Activated B cell treated with CpG ODN at 0.5 μM for 24 hours (primary cell): ENCODE data around the gene ELOA2. TPM values are rescaled to one million over a fixed set of nuclear protein-coding genes. Genes with fewer than 3 reads are reported as not detected.
A peak's percentile ranks its signal among the peaks of the same experiment; 100 is the strongest.

Experiments used
- ATAC-seq: fragments of 200-7000 bp; cut with Tn5 transposase; one replicate; pipeline ENCODE4 v1.10.0; 2021; ENCODE audit warnings: low read depth, mild to moderate bottlenecking, moderate library complexity
- CTCF ChIA-PET: fragments of 350-600 bp; sonication (Branson Sonifier 250); formaldehyde crosslinking; loops from one replicate; lab custom pipeline; 2021; ENCODE audit warnings: antibody characterized with exemption; lab: Charles Lee
- POLR2A ChIA-PET: fragments of 350-600 bp; sonication (Branson Sonifier 250); formaldehyde crosslinking; loops from one replicate; lab custom pipeline; 2021; ENCODE audit warnings: antibody characterized with exemption; lab: Charles Lee
- DNase-seq: peaks from one replicate; pipeline ENCODE4 v3.0.0; 2022
- H3K27ac Mint-ChIP-seq: one replicate; pipeline ENCODE4 v1.8.0; 2020; ENCODE audit warnings: mixed read lengths
- H3K27me3 Mint-ChIP-seq: one replicate; pipeline ENCODE4 v1.8.0; 2021; ENCODE audit warnings: mixed read lengths
- H3K36me3 Mint-ChIP-seq: one replicate; pipeline ENCODE4 v1.8.0; 2021; ENCODE audit warnings: low read depth, mixed read lengths
- H3K4me1 Mint-ChIP-seq: one replicate; pipeline ENCODE4 v1.8.0; 2021; ENCODE audit warnings: mixed read lengths
- H3K4me3 Mint-ChIP-seq: one replicate; pipeline ENCODE4 v1.8.0; 2020; ENCODE audit warnings: mild to moderate bottlenecking, mixed read lengths
- H3K9me3 Mint-ChIP-seq: one replicate; pipeline ENCODE4 v1.8.0; 2020; ENCODE audit warnings: mixed read lengths
- CTCF ChIP-seq: fragments of 200-600 bp; IDR thresholded peaks from one replicate; pipeline ENCODE4 v1.8.0; 2022; ENCODE audit warnings: antibody characterized with exemption, mild to moderate bottlenecking
- intact Hi-C: fragments of 100-400 bp; cut with micrococcal nuclease; formaldehyde crosslinking; loops from one replicate; pipeline ENCODE4 v1.15.1; 2024
- total RNA-seq: library from RNA; stranded (reverse); gene quantifications from 2 replicates; pipeline ENCODE4 v1.2.3, GENCODE V29; 2022

Gene ELOA2
- total RNA-seq, 1 donor from 2014 or later: not detected

DNA sequence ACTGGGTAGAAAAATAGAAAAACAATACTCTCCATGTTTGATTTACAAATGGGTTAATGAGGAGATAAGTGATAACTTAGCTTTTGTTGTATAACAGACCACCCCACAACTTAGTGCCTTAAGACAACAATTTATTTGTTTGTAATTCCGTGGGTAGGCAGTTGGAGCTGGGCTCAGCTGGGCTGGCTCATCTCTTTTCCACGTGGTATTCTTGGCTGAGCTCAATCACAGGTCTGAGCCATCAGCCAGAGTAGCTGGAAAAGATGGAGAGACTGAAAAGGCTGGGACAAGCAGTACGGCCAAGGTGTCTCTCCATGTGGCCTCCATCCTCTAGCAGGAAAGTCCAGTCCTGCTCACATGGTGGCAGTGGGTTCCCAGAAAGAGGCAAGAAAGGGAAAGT is 32.2 kb upstream of the ELOA2 start:
- POLR2A ChIA-PET: no interaction called here
- Mint-ChIP-seq H3K9me3 (no peaks in the 10 kb centered on the region), H3K27ac (no peak overlapping the region), H3K4me1 (no peaks in the 10 kb centered on the region), H3K36me3 (no peaks in the 10 kb centered on the region), H3K4me3 (no peak overlapping the region), H3K27me3 (no peaks in the 10 kb centered on the region)
- no peak for ATAC-seq
- TF ChIP-seq CTCF: no peak
- no peak for DNase-seq
- intact Hi-C loops: no loop called here
- CTCF ChIA-PET: no interaction called here

- ChIA-PET CTCF (interaction anchor here (1.1 kb wide), 1 partner anchor 9 kb away, joined by 3 read pairs; no protein-coding TSS in a partner anchor), POLR2A (no interaction called here)
- Mint-ChIP-seq H3K9me3 (no peaks in the 10 kb centered on the region), H3K4me3 (no peak overlapping the region), H3K4me1 (no peaks in the 10 kb centered on the region), H3K27me3 (no peaks in the 10 kb centered on the region), H3K36me3 (no peaks in the 10 kb centered on the region), H3K27ac (no peak overlapping the region)
- TF ChIP-seq CTCF: no peak
- DNase-seq (no peak), ATAC-seq (no peak)
- intact Hi-C loops: no loop called here
Measured at GRCh38 chr18:47063096-47063495, 27.7 kb upstream of the ELOA2 start.

GRCh38 chr18:47062471-47062870 is 27.1 kb upstream of the ELOA2 start:
- H3K27me3 Mint-ChIP-seq: no peaks in the 10 kb centered on the region
- H3K36me3 Mint-ChIP-seq: no peaks in the 10 kb centered on the region
- ATAC-seq (no peak), DNase-seq (no peak)
- H3K9me3 Mint-ChIP-seq: no peaks in the 10 kb centered on the region
- intact Hi-C loops: no loop called here
- H3K4me3 Mint-ChIP-seq: no peak overlapping the region
- POLR2A ChIA-PET: no interaction called here
- CTCF ChIA-PET: no interaction called here
- H3K4me1 Mint-ChIP-seq: no peaks in the 10 kb centered on the region
- H3K27ac Mint-ChIP-seq: no peak overlapping the region
- TF ChIP-seq CTCF: no peak

DNA sequence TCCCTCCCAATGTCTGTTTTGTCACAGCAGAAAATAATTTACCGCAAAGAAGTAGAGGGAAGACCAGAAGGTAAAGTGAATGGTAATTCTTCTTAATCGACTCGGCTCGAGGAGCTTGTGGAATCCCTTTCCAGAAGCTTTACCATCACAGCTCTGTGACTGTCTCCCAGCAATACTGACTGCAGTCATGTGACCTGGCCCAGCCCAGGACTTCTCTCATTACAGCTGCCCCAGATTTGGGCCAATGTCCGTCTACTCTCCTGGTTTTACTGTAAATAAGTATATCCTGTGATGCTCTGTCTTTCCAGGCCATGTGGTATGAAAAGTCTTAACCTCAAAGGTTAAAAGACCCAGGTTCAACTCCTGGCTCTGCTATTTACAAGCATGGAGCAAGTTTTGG is 18.9 kb upstream of the ELOA2 start:
- CTCF ChIA-PET: interaction anchor here (0.7 to 1.4 kb wide), 4 partner anchors 9 to 163 kb away, joined by 3 to 7 read pairs (median 4); no protein-coding TSS in a partner anchor

GRCh38 chr18:47050468-47050867 is 15.0 kb upstream of the ELOA2 start:
- H3K9me3 Mint-ChIP-seq: no peaks in the 10 kb centered on the region
- H3K27ac Mint-ChIP-seq: no peak overlapping the region
- H3K36me3 Mint-ChIP-seq: no peaks in the 10 kb centered on the region
- no peaks in the 10 kb centered on the region for H3K4me1 Mint-ChIP-seq
- H3K27me3 Mint-ChIP-seq: peaks cover 3% of the 10 kb centered on the region
- DNase-seq: no peak
- H3K4me3 Mint-ChIP-seq: no peak overlapping the region
- ATAC-seq: peak; percentile 28
- no peak for TF ChIP-seq CTCF
- POLR2A ChIA-PET: no interaction called here
- intact Hi-C loops: loop anchor here (1.0 kb wide), 1 partner anchor 706 kb away; no protein-coding TSS in a partner anchor
- CTCF ChIA-PET: interaction anchor here (0.7 to 4.3 kb wide), 6 partner anchors 10 to 703 kb away, joined by 3 to 49 read pairs (median 5); no protein-coding TSS in a partner anchor

More for the DNA sequence above, 18.9 kb upstream of the ELOA2 start:
- DNase-seq (no peak), ATAC-seq (no peak)
- Mint-ChIP-seq H3K36me3 (no peaks in the 10 kb centered on the region), H3K27ac (no peak overlapping the region), H3K4me1 (no peaks in the 10 kb centered on the region), H3K27me3 (peaks cover 3% of the 10 kb centered on the region), H3K9me3 (no peaks in the 10 kb centered on the region), H3K4me3 (no peak overlapping the region)
- POLR2A ChIA-PET: no interaction called here
- no peak for TF ChIP-seq CTCF
- intact Hi-C loops: no loop called here
